Hepatocyte (in vitro differentiated cells): Measurements from ENCODE around the gene CD44. TPM values are rescaled to one million over a fixed set of nuclear protein-coding genes. Genes with fewer than 3 reads are reported as not detected.
"Not testable (repeated sequence)": the region's sequence is repeated elsewhere in the genome, so short reads cannot be mapped to it uniquely, and the experiment has no call there.

ENCODE experiments used
- DNase-seq: peaks from one replicate; pipeline ENCODE4 v3.0.0-alpha.2; 2016; ENCODE audit warnings: low spot score
- H2AFZ ChIP-seq: fragments of 200-600 bp; sonication (generic); 2 replicates; pipeline ENCODE4 v1.6.0; 2016; ENCODE audit warnings: antibody characterized with exemption, mild to moderate bottlenecking
- H3K27ac ChIP-seq: fragments of 200-600 bp; sonication (generic); 2 replicates; pipeline ENCODE4 v1.5.1; 2016; ENCODE audit warnings: mild to moderate bottlenecking
- H3K27me3 ChIP-seq: fragments of 200-600 bp; sonication (generic); 2 replicates; pipeline ENCODE4 v1.6.1; 2016
- H3K36me3 ChIP-seq: fragments of 200-600 bp; sonication (generic); replicated peaks from 2 replicates; pipeline ENCODE4 v1.5.1; 2016; ENCODE audit warnings: low read depth; ENCODE audit not compliant: insufficient read depth
- H3K4me1 ChIP-seq: fragments of 200-600 bp; sonication (generic); 2 replicates; pipeline ENCODE4 v1.5.1; 2016; ENCODE audit warnings: mild to moderate bottlenecking, moderate library complexity; ENCODE audit not compliant: insufficient read depth
- H3K4me2 ChIP-seq: fragments of 200-600 bp; sonication (generic); 2 replicates; pipeline ENCODE4 v1.6.0; 2016
- H3K4me3 ChIP-seq: fragments of 200-600 bp; sonication (generic); 2 replicates; pipeline ENCODE4 v1.5.1; 2016; ENCODE audit warnings: mild to moderate bottlenecking
- H3K79me2 ChIP-seq: fragments of 200-600 bp; sonication (generic); 2 replicates; pipeline ENCODE4 v1.6.0; 2017; ENCODE audit warnings: mild to moderate bottlenecking
- H3K9me2 ChIP-seq: fragments of 200-600 bp; sonication (generic); replicated peaks from 2 replicates; pipeline ENCODE4 v1.6.0; 2017; ENCODE audit warnings: mild to moderate bottlenecking; ENCODE audit not compliant: insufficient read depth
- H3K9me3 ChIP-seq: fragments of 200-600 bp; sonication (generic); 2 replicates; pipeline ENCODE4 v1.5.1; 2016; ENCODE audit warnings: low read depth, mild to moderate bottlenecking
- H4K20me1 ChIP-seq: fragments of 200-600 bp; sonication (generic); 2 replicates; pipeline ENCODE4 v1.6.0; 2016; ENCODE audit warnings: mild to moderate bottlenecking; ENCODE audit not compliant: insufficient read depth, poor library complexity, severe bottlenecking
- EZH2 ChIP-seq: fragments of 200-600 bp; sonication (generic); IDR thresholded peaks from 2 replicates; pipeline ENCODE4 v1.6.1; 2016; ENCODE audit warnings: antibody characterized with exemption, mild to moderate bottlenecking, borderline replicate concordance
- EZH2phosphoT487 ChIP-seq: fragments of 200-600 bp; sonication (generic); IDR thresholded peaks from one replicate; pipeline ENCODE4 v1.6.1; 2018; ENCODE audit warnings: antibody characterized with exemption, mild to moderate bottlenecking, low read depth, moderate library complexity; ENCODE audit not compliant: unreplicated experiment, severe bottlenecking
- WGBS: methylation state at CpG from one replicate; pipeline ENCODE4 v1.1.6; 2016; ENCODE audit warnings: low lambda C conversion rate; ENCODE audit errors: missing lambda C conversion rate; 5-methylcytosine and 5-hydroxymethylcytosine counted together
- polyA plus RNA-seq: library from polyadenylated mRNA; unstranded; fragments of >200 nt; fragmentation: Nextera tagmentation; extraction: Ambion mirVana; gene quantifications from 2 replicates; pipeline ENCODE4 v1.2.1, GENCODE V29; 2016
- total RNA-seq: library from RNA; depleted of rRNA; stranded (reverse); fragments of >200 nt; gene quantifications from 2 replicates; pipeline ENCODE4 v1.2.3, GENCODE V29; 2014
- TF ChIP-seq, protein P1 (sequence below): fragments of 200-600 bp; sonication (generic); IDR thresholded peaks from 2 replicates; pipeline ENCODE4 v1.5.1; 2016; ENCODE audit warnings: antibody characterized with exemption, mild to moderate bottlenecking; ENCODE audit not compliant: poor library complexity

CD44 gene
- total and polyA plus RNA-seq, 2 experiments from 2014 or later = 17.5 to 29.5 TPM

DNA sequence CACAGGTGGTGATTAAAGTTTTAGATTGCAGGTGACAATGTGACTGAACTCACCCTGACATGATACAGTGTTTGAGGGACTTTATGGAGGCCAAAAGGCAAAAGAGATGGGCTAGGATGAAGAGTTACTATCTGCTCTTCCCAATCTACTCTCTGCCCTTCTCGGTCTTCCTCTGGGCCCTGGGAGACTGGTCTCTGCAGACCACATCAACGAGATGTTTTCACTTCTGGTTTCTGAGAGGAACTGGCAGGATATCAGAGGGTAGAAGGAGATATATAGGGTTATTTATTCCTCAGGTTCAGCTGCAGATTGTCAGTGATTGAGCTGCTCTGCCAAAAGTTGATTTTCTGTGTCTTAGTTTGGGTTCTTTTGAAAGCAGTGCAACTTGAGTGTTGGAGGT lies 32.4 kb upstream of the CD44 start:
- Histone ChIP-seq H3K79me2 (no peaks in the 10 kb centered on the region), H3K36me3 (no peaks in the 10 kb centered on the region), H3K4me1 (no peaks in the 10 kb centered on the region), H3K4me3 (no peak overlapping the region), H4K20me1 (no peaks in the 10 kb centered on the region), H3K27ac (no peak overlapping the region), H3K9me3 (no peaks in the 10 kb centered on the region), H3K4me2 (no peak overlapping the region), H3K9me2 (no peaks in the 10 kb centered on the region), H2AFZ (no peak overlapping the region), H3K27me3 (no peaks in the 10 kb centered on the region)
- WGBS = 85% methylated on average over 2 of the region's 2 CpGs
- no peak for DNase-seq
- TF ChIP-seq, protein P1, sequence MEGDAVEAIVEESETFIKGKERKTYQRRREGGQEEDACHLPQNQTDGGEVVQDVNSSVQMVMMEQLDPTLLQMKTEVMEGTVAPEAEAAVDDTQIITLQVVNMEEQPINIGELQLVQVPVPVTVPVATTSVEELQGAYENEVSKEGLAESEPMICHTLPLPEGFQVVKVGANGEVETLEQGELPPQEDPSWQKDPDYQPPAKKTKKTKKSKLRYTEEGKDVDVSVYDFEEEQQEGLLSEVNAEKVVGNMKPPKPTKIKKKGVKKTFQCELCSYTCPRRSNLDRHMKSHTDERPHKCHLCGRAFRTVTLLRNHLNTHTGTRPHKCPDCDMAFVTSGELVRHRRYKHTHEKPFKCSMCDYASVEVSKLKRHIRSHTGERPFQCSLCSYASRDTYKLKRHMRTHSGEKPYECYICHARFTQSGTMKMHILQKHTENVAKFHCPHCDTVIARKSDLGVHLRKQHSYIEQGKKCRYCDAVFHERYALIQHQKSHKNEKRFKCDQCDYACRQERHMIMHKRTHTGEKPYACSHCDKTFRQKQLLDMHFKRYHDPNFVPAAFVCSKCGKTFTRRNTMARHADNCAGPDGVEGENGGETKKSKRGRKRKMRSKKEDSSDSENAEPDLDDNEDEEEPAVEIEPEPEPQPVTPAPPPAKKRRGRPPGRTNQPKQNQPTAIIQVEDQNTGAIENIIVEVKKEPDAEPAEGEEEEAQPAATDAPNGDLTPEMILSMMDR = no peak
- no peak for TF ChIP-seq EZH2phosphoT487
- no peak for TF ChIP-seq EZH2

DNA sequence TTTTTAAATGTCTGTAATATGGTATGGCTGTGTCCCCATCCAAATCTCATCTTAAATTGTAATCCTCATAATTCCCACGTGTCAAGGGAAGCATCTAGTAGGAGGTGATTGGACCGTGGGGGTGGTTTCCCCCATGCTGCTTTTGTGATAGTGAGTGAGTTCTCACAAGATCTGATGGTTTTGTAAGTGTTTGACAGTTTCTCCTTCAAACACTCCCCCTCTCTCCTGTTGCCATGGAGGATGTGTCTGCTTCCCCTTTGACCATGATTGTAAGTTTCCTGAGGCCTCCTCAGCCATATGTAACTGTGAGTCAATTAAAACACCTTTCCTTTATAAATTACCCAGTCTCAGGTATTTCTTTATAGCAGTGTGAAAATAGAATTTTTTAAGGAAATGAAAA lies 31.1 kb upstream of the CD44 start:
- Histone ChIP-seq H3K27ac (no peak overlapping the region), H4K20me1 (no peaks in the 10 kb centered on the region), H3K9me3 (no peaks in the 10 kb centered on the region), H3K4me1 (no peaks in the 10 kb centered on the region), H3K9me2 (no peaks in the 10 kb centered on the region), H3K79me2 (no peaks in the 10 kb centered on the region), H3K4me3 (no peak overlapping the region), H3K27me3 (no peaks in the 10 kb centered on the region), H3K4me2 (no peak overlapping the region), H2AFZ (no peak overlapping the region), H3K36me3 (no peaks in the 10 kb centered on the region)
- TF ChIP-seq EZH2 (no peak), EZH2phosphoT487 (no peak)
- TF ChIP-seq, protein P1 = no peak
- DNase-seq = no peak
- WGBS = 71% methylated on average over 2 of the region's 2 CpGs

DNA sequence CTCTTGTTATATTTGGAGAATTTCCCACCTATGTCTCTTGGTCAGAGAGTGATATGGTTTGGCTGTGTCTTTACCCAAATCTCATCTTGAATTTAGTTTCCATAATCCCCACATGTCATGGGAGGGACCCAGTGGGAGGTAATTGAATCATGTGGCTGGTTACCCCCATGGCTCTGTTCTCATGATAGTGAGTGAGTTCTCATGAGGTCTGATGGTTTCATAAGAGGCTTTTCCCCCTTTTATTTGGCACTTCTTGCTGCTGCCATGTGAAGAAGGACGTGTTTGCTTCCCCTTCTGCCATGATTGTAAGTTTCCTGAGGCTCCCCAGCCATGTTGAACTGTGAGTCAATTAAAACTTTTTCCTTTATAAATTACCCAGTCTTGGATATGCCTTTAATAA lies 30.6 kb upstream of the CD44 start:
- not testable (repeated sequence) for H3K27me3 ChIP-seq, H3K27ac ChIP-seq, H3K4me3 ChIP-seq, H3K79me2 ChIP-seq, H4K20me1 ChIP-seq, DNase-seq, H3K9me3 ChIP-seq, H3K4me1 ChIP-seq, H3K9me2 ChIP-seq, H2AFZ ChIP-seq, H3K4me2 ChIP-seq, H3K36me3 ChIP-seq
- 84% methylated on average over 1 of the region's 1 CpG for WGBS

DNA sequence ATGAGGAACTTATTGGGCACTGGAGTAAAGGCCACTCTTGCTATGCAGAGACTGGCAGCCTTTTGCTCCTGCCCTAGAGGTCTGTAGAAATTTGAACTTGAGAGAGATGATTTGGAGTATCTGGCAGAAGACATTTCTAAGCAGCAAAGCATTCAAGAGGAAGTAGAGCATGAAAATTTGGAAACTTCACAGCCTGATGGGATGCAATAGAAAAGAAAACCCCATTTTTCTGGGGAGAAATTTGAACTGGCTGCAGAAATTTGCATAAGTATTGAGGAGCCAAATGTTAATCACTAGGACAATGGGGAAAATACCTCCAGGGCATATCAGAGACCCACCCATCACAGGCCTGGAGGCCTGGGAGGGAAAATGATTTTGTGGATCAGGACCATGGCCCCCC lies 29.9 kb upstream of the CD44 start:
- no peak overlapping the region for H3K4me3 ChIP-seq
- no peaks in the 10 kb centered on the region for H3K79me2 ChIP-seq
- DNase-seq = no peak
- no peak overlapping the region for H2AFZ ChIP-seq
- no peak overlapping the region for H3K27ac ChIP-seq
- H3K36me3 ChIP-seq = no peaks in the 10 kb centered on the region
- TF ChIP-seq, protein P1 = no peak
- TF ChIP-seq EZH2phosphoT487 (no peak), EZH2 (no peak)
- no peaks in the 10 kb centered on the region for H3K4me1 ChIP-seq
- H3K27me3 ChIP-seq = no peaks in the 10 kb centered on the region
- H3K4me2 ChIP-seq = no peak overlapping the region
- no peaks in the 10 kb centered on the region for H3K9me2 ChIP-seq
- no peaks in the 10 kb centered on the region for H3K9me3 ChIP-seq
- H4K20me1 ChIP-seq = no peaks in the 10 kb centered on the region
